AG04449 (cell line): ENCODE measurements around the gene PPP2R5E.

ENCODE experiments used
- CTCF ChIA-PET: fragments of 350-600 bp; formaldehyde crosslinking; extraction: SDS; loops from one replicate; lab custom pipeline; 2021; ENCODE audit warnings: antibody characterized with exemption; lab: Yijun Ruan, JAX
- POLR2A ChIA-PET: fragments of 400-600, 350-600 bp; formaldehyde crosslinking; extraction: SDS; loops from one replicate; lab custom pipeline; 2020; ENCODE audit warnings: antibody characterized with exemption, inconsistent platforms; lab: Yijun Ruan, JAX
- DNase-seq: peaks from one replicate; pipeline ENCODE4 v3.0.0-alpha.2; 2010; ENCODE audit warnings: low read depth, low spot score
- H3K4me3 ChIP-seq: 2 replicates; pipeline ENCODE4 v1.5.1; 2011; ENCODE audit warnings: low read depth, mild to moderate bottlenecking, control low read depth, low read length
- TF ChIP-seq, protein P1 (sequence below): IDR thresholded peaks from one replicate; pipeline ENCODE4 v1.5.1; 2011; ENCODE audit warnings: mild to moderate bottlenecking, moderate library complexity, low read length, control low read depth, inconsistent platforms; ENCODE audit not compliant: insufficient read depth; ENCODE audit errors: missing control alignments

Gene PPP2R5E

DNA sequence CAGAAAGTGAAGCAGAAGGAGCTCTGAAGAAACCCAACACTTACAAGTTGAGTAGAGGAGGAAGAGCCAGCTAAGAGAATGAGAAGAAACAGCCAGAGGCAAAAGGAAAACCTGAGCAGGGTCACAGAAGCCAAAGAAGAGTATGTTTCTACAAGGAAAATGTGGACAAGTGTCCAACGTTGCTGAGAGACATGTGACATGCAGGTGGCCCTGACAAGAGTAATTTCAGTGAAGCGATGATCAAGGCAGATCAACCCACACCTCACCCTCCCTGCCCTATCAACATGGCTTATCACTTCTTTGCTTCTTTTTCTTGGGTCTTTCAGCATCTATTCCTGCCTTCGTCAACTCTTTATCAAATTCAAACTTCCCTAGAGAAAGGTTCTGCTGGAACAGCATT, 68.3 kb downstream of the PPP2R5E start:
- ChIA-PET CTCF (no interaction called here), POLR2A (no interaction called here)
- no peak overlapping the region for H3K4me3 ChIP-seq
- DNase-seq, result no peak
- TF ChIP-seq, protein P1, sequence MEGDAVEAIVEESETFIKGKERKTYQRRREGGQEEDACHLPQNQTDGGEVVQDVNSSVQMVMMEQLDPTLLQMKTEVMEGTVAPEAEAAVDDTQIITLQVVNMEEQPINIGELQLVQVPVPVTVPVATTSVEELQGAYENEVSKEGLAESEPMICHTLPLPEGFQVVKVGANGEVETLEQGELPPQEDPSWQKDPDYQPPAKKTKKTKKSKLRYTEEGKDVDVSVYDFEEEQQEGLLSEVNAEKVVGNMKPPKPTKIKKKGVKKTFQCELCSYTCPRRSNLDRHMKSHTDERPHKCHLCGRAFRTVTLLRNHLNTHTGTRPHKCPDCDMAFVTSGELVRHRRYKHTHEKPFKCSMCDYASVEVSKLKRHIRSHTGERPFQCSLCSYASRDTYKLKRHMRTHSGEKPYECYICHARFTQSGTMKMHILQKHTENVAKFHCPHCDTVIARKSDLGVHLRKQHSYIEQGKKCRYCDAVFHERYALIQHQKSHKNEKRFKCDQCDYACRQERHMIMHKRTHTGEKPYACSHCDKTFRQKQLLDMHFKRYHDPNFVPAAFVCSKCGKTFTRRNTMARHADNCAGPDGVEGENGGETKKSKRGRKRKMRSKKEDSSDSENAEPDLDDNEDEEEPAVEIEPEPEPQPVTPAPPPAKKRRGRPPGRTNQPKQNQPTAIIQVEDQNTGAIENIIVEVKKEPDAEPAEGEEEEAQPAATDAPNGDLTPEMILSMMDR, result no peak

DNA sequence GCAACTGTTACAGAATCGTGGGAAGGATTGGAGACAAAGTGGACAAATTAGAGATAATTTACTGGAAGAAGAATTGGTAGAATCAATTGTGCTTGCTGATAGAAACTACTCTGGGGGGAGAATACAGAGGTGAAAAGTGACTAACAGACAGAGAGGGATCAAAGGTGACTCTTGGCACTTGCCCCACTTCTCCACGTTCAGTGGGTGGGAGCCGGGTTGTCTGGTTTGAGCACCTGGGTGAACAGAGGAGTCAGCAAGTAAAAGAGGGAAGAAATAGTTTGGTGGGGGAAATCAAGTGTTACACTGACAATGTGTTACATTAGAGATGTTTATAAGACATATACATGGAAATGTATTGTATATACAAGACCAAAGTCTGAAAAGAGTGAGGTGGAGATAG, 69.1 kb downstream of the PPP2R5E start:
- H3K4me3 ChIP-seq, result no peak overlapping the region
- CTCF ChIA-PET, result no interaction called here
- no peak for DNase-seq
- TF ChIP-seq, protein P1, result no peak
- POLR2A ChIA-PET, result no interaction called here

DNA sequence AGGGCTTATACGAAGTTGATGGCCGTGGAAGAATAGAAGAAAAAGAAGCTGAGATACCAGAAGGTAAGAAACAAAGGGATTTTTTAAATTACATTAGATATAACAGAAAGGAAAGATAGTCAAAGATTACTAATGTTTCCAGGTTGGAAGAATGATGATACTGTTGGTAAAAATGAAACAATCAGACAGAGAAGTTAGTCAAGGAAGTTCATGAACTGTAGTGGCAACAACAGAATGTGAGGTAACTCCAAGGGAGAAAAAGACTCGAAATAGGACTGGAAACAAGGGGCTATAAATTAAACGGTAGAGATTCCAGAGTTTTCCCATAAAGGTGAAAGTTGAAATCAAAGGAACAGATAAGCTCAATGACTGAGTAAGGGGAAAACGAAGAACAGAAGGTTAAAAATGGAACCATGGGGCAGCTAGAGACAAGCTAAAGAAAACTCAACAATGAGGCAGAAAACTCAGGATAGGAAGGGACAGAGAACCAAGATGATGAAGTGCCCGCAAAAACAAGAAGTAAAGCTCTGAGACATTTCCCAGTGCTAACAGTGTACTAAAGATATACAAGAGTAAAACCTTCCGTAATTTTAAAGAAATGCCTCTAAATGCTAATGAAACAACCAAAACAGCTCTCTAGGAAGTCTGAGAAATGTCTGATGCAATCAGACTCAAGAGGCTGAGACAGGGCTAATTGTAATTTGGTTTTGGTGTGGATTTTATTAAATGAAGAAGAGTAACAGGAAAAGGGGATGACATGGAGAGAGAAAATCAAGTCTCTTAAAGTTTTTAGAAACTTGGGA, 70.0 kb downstream of the PPP2R5E start:
- TF ChIP-seq, protein P1, result no peak
- DNase-seq, result no peak
- ChIA-PET POLR2A (interaction anchor here (1.0 kb wide), 1 partner anchor 70 kb away, joined by 3 read pairs; the partner anchor contains the start of gene PPP2R5E), CTCF (interaction anchor here (1.5 kb wide), 1 partner anchor 20 kb away, joined by 4 read pairs; no protein-coding TSS in a partner anchor)
- no peak overlapping the region for H3K4me3 ChIP-seq

DNA sequence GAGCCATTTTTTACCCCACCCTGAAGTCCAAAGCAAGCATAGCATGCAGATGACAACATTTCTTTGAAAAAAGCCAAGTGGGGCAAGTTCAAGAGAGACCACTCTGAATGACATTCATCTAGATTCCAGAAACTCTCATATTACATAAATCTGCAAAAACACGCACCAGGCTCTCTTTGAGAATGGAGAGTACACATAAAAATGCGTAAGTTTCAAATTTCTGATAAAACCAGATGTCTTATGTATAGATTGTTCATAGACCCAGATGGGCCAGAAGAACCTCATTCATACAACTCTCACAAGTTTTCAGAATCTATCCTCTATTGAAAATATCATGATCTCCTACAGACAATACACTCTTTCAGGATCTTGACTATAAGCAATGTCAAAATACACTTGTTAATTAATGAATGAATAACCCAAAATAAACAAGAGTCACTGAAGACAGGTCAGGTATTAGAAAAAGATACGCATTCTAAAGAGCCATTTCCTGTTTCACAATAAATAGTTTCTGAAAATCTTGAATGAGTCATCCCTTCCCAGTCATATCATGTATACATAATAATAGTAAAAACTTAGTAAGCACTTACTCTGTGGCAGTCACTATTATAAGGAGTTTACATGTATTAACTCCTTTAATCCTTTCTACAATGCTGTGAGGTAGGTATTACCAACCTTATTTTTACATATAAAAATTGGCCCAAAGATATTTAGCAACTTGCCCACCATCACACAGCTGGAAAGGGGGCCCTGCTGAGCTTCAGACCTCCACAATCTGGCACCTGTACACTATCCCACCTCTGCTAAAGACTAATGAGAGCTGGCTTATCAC, 72.0 kb downstream of the PPP2R5E start:
- CTCF ChIA-PET, result no interaction called here
- TF ChIP-seq, protein P1, result no peak
- POLR2A ChIA-PET, result interaction anchor here (0.8 kb wide), 1 partner anchor 18 kb away, joined by 3 read pairs; no protein-coding TSS in a partner anchor
- no peak for DNase-seq
- H3K4me3 ChIP-seq, result no peak overlapping the region

DNA sequence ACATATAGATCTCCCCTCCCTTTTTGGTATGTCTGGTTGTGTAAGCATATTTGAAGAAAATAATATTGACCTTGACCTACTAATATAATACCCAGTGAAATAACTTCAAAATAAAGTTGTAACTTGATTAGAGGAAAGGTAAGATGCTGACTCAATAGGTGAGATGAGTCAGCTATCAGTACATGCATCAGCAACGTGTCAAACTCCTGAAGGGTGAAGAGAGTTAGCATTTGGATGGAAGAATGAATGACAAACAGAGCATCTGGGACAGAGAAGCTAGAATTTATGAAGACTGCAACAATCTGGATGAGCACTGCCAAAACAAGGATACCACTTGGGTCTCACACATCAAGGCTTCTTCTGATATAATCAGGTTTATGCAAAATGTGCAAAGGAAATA, 74.9 kb downstream of the PPP2R5E start:
- TF ChIP-seq, protein P1, result no peak
- CTCF ChIA-PET, result no interaction called here
- no peak for DNase-seq
- POLR2A ChIA-PET, result no interaction called here
- no peak overlapping the region for H3K4me3 ChIP-seq
